Smooth muscle cell (in vitro differentiated cells): Measurements from ENCODE around the gene GLB1L2. TPM values are rescaled to one million over a fixed set of nuclear protein-coding genes. Genes with fewer than 3 reads are reported as not detected.

Experiments
- DNase-seq: peaks from one replicate; lab custom pipeline; 2025; ENCODE audit not compliant: unreplicated experiment; lab: John Stamatoyannopoulos, UW
- H2AFZ ChIP-seq: fragments of 200-600 bp; sonication (generic); 2 replicates; pipeline ENCODE4 v1.6.0; 2016; ENCODE audit warnings: antibody characterized with exemption, low read depth, mild to moderate bottlenecking
- H3F3A ChIP-seq: fragments of 200-600 bp; sonication (generic); 2 replicates; pipeline ENCODE4 v1.6.0; 2017; ENCODE audit warnings: antibody characterized with exemption, low read depth
- H3K27ac ChIP-seq: fragments of 200-600 bp; sonication (generic); 2 replicates; pipeline ENCODE4 v1.5.1; 2016; ENCODE audit warnings: low read depth, mild to moderate bottlenecking
- H3K27me3 ChIP-seq: fragments of 200-600 bp; sonication (generic); 2 replicates; pipeline ENCODE4 v1.6.1; 2016; ENCODE audit warnings: low read depth, mild to moderate bottlenecking
- H3K36me3 ChIP-seq: fragments of 200-600 bp; sonication (generic); 2 replicates; pipeline ENCODE4 v1.5.1; 2016; ENCODE audit warnings: low read depth
- H3K4me1 ChIP-seq: fragments of 200-600 bp; sonication (generic); 2 replicates; pipeline ENCODE4 v1.5.1; 2016; ENCODE audit warnings: low read depth
- H3K4me2 ChIP-seq: fragments of 200-600 bp; sonication (generic); 2 replicates; pipeline ENCODE4 v1.6.0; 2016; ENCODE audit warnings: mild to moderate bottlenecking
- H3K4me3 ChIP-seq: fragments of 200-600 bp; sonication (generic); 2 replicates; pipeline ENCODE4 v1.5.1; 2016; ENCODE audit warnings: mild to moderate bottlenecking
- H3K79me2 ChIP-seq: fragments of 200-600 bp; sonication (generic); 2 replicates; pipeline ENCODE4 v1.6.0; 2016; ENCODE audit warnings: low read depth, mild to moderate bottlenecking
- H3K9ac ChIP-seq: fragments of 200-600 bp; sonication (generic); 2 replicates; pipeline ENCODE4 v1.6.0; 2016; ENCODE audit warnings: low read depth
- H3K9me3 ChIP-seq: fragments of 200-600 bp; sonication (generic); replicated peaks from 2 replicates; pipeline ENCODE4 v1.5.1; 2016; ENCODE audit warnings: low read depth
- H4K20me1 ChIP-seq: fragments of 200-600 bp; sonication (generic); 2 replicates; pipeline ENCODE4 v1.6.0; 2016; ENCODE audit warnings: low read depth
- WGBS: methylation state at CpG from one replicate; pipeline ENCODE4 v1.1.7; 2016; ENCODE audit warnings: low lambda C conversion rate; 5-methylcytosine and 5-hydroxymethylcytosine counted together
- polyA plus RNA-seq: library from polyadenylated mRNA; unstranded; fragments of >200 nt; fragmentation: Nextera tagmentation; extraction: Ambion mirVana; gene quantifications from 2 replicates; pipeline ENCODE4 v1.2.1, GENCODE V29; 2016
- total RNA-seq: library from RNA; depleted of rRNA; stranded (reverse); fragments of >200 nt; gene quantifications from 2 replicates; pipeline ENCODE4 v1.2.3, GENCODE V29; 2014
- TF ChIP-seq, protein P1 (sequence below): fragments of 200-600 bp; sonication (generic); IDR thresholded peaks from 2 replicates; pipeline ENCODE4 v1.5.1; 2017; ENCODE audit warnings: borderline replicate concordance, mild to moderate bottlenecking, antibody characterized with exemption; ENCODE audit not compliant: insufficient read depth, poor library complexity, severe bottlenecking

The GLB1L2 gene
- total and polyA plus RNA-seq, 2 experiments from 2014 or later = 0.40 to 0.83 TPM

- no peaks in the 10 kb centered on the region for H3K79me2 ChIP-seq
- DNase-seq = no peak
- no peaks in the 10 kb centered on the region for H4K20me1 ChIP-seq
- WGBS = 93% methylated on average over 25 of the region's 25 CpGs
- no peak overlapping the region for H3K27ac ChIP-seq
- no peak overlapping the region for H3K4me3 ChIP-seq
- no peak overlapping the region for H3K4me2 ChIP-seq
- no peaks in the 10 kb centered on the region for H3K4me1 ChIP-seq
- no peaks in the 10 kb centered on the region for H3K36me3 ChIP-seq
- TF ChIP-seq, protein P1, sequence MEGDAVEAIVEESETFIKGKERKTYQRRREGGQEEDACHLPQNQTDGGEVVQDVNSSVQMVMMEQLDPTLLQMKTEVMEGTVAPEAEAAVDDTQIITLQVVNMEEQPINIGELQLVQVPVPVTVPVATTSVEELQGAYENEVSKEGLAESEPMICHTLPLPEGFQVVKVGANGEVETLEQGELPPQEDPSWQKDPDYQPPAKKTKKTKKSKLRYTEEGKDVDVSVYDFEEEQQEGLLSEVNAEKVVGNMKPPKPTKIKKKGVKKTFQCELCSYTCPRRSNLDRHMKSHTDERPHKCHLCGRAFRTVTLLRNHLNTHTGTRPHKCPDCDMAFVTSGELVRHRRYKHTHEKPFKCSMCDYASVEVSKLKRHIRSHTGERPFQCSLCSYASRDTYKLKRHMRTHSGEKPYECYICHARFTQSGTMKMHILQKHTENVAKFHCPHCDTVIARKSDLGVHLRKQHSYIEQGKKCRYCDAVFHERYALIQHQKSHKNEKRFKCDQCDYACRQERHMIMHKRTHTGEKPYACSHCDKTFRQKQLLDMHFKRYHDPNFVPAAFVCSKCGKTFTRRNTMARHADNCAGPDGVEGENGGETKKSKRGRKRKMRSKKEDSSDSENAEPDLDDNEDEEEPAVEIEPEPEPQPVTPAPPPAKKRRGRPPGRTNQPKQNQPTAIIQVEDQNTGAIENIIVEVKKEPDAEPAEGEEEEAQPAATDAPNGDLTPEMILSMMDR = no peak
- no peak overlapping the region for H2AFZ ChIP-seq
- H3K9ac ChIP-seq = no peak overlapping the region
- peaks cover 4% of the 10 kb centered on the region for H3K27me3 ChIP-seq
- no peaks in the 10 kb centered on the region for H3K9me3 ChIP-seq
- no peaks in the 10 kb centered on the region for H3F3A ChIP-seq
Observed at GRCh38 chr11:134389464-134390180, 57.8 kb downstream of the GLB1L2 start.

DNA sequence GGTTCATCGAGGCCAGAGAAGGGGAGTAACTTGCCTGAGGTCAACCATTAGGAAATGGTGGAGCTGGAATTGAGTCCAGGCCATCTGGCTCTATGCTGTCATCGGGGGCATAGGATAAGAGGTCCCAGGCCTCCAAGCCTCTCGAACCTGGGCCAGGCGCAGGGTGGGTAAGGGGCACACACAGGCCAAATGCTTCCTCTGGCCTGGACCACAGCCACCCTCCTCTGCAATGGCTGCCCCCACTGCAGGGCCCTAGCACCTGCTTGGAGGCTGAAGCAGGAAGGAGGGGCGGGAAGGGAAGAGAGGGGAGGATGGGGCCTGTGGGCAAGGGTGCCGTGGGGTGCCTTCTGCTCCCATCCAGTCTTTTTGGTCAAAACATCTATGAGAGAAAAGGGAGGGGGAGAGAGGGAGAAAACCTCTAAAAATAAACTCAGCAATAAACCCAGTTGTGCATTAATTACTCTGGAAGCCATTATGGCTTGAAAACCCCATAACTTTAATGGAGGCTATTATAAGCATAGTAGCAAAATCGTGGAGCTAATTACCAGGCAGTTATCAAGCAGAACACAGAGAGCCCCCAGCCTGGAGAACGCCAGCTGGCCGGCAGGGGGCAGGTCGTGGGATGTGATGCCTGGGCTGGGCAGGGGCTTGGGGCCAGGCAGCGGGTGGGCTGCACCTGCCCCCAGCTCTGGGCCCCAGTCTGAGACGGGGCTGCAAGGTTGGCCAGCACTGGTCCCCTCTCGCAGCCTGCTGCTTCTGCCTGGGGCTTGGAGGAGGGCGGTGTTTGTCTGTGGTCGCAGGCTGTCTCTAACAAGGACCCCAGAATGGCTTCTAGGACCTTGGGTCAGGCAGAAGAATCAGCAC lies 59.1 kb downstream of the GLB1L2 start:
- peaks cover 4% of the 10 kb centered on the region for H3K27me3 ChIP-seq
- H2AFZ ChIP-seq = no peak overlapping the region
- H3F3A ChIP-seq = no peaks in the 10 kb centered on the region
- no peaks in the 10 kb centered on the region for H3K9me3 ChIP-seq
- H3K36me3 ChIP-seq = no peaks in the 10 kb centered on the region
- no peak overlapping the region for H3K4me2 ChIP-seq
- H3K4me1 ChIP-seq = no peaks in the 10 kb centered on the region
- no peaks in the 10 kb centered on the region for H3K79me2 ChIP-seq
- DNase-seq = no peak
- H3K27ac ChIP-seq = no peak overlapping the region
- TF ChIP-seq, protein P1 = no peak
- no peaks in the 10 kb centered on the region for H4K20me1 ChIP-seq
- H3K9ac ChIP-seq = no peak overlapping the region
- H3K4me3 ChIP-seq = no peak overlapping the region
- 82% methylated on average over 14 of the region's 15 CpGs for WGBS

GRCh38 chr11:134391656-134392055 lies 59.9 kb downstream of the GLB1L2 start:
- Histone ChIP-seq H3K4me3 (no peak overlapping the region), H4K20me1 (no peaks in the 10 kb centered on the region), H3K4me1 (no peaks in the 10 kb centered on the region), H3K27me3 (peaks cover 4% of the 10 kb centered on the region), H3K36me3 (no peaks in the 10 kb centered on the region), H3K4me2 (no peak overlapping the region), H3K79me2 (no peaks in the 10 kb centered on the region), H3F3A (no peaks in the 10 kb centered on the region), H3K27ac (no peak overlapping the region), H2AFZ (no peak overlapping the region), H3K9me3 (no peaks in the 10 kb centered on the region), H3K9ac (no peak overlapping the region)
- TF ChIP-seq, protein P1 = no peak
- 93% methylated on average over 13 of the region's 13 CpGs for WGBS
- DNase-seq = no peak
